GM23248 (cell line): ENCODE measurements around the gene IL17C.

ENCODE experiments used
- EZH2 ChIP-seq: fragments of 200-600 bp; sonication (generic); IDR thresholded peaks from 2 replicates; pipeline ENCODE4 v1.6.1; 2018; ENCODE audit warnings: antibody characterized with exemption, mild to moderate bottlenecking; ENCODE audit not compliant: insufficient read depth, poor library complexity, severe bottlenecking
- EZH2phosphoT487 ChIP-seq: fragments of 200-600 bp; sonication (generic); IDR thresholded peaks from 2 replicates; pipeline ENCODE4 v1.6.1; 2018; ENCODE audit warnings: antibody characterized with exemption, moderate library complexity, mild to moderate bottlenecking, low read depth; ENCODE audit not compliant: insufficient read depth

DNA sequence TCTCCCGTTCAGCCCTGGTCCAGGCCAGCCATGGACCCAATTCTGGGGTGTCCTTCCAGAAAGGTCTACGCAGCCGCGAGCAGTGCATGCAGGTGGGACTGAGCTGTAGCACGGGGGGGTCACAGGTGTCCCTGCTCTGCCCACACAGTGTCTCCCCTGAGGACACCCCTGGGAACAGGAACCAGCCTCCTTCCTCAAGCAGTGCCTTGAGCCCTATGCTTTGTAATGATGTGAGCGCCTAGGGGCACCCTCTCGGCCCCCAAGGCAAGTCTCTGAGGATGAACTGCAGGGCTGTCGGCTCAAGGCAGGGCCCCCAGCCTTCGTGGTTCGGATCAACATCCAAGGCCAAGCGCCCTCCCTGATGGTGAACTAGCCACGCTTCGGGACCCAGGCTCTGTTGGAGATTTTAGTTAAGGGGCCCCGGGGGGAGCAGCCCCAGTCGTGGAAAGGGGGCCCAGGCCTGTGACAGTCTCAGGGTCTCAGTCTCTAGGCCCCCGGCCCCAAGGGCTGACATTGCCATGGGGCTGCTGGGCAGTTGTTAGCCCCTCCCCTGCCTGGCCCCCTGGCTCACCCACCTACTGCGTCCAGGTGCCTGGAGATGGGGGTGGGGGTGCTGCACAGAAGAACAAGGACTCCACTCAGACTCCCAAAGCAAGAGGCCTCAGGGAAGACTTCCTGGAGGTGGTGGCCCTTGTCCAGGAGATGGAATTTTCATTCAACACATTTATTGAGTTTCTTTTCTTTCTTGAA, 2.3 kb downstream of the IL17C start:
- no peak for TF ChIP-seq EZH2
- no peak for TF ChIP-seq EZH2phosphoT487
